ENCODE results near the gene HOXD3. TPM values are rescaled to one million over a fixed set of nuclear protein-coding genes. Genes with fewer than 3 reads are reported as not detected.

Gene HOXD3
- total and polyA plus RNA-seq, 9 of the 15 experiments (the other 6 are each of a cell fraction or from before 2014, with no cell fraction given) = not detected

- no peak for TF ChIP-seq PRDM10 (IDR thresholded peaks at IDR 0.05; ENCODE audit: partially characterized antibody)
Observed at GRCh38 chr2:176174824-176175708, 18.0 kb downstream of the HOXD3 start (continued).

- FAIRE-seq = no peak
- Histone ChIP-seq H3K4me1 (replicated peaks in 1 of 2; ENCODE audit: control insufficient read depth in 2 of 2, insufficient read depth in 2 of 2, low read length in 2 of 2) (peaks cover 0 to 31% of the 10 kb centered on the region in 2 experiments; a peak in 2 of 5 replicates), H3K36me3 (ENCODE audit: control insufficient read depth, insufficient read depth, low read length) (no peaks in the 10 kb centered on the region), H3K27ac (ENCODE audit: extremely low read depth, low read depth, low read length) (no peak overlapping the region), H3K9ac (ENCODE audit: insufficient read depth in 1 of 2, low read depth in 2 of 2, low read length in 2 of 2) (no peak overlapping the region), H3K9me1 (ENCODE audit: control insufficient read depth, insufficient read depth, low read length) (no peaks in the 10 kb centered on the region), H4K20me1 (replicated peaks; ENCODE audit: control insufficient read depth, insufficient read depth, low read length) (no peaks in the 10 kb centered on the region; the same call in 1 of the 2 replicates), H3K4me2 (ENCODE audit: insufficient read depth, low read length) (no peak overlapping the region), H3K27me3 (ENCODE audit: control insufficient read depth in 2 of 2, insufficient read depth in 2 of 2, low read length in 2 of 2) (peaks cover 69 to 72% of the 10 kb centered on the region in 2 experiments), H2AFZ (ENCODE audit: low read depth, low read length) (no peak overlapping the region), H3K4me3 (no peak overlapping the region), H3K79me2 (ENCODE audit: control insufficient read depth, insufficient read depth, low read length) (no peaks in the 10 kb centered on the region), H3K9me3 (replicated peaks; ENCODE audit: control insufficient read depth, insufficient read depth, low read depth, low read length) (no peaks in the 10 kb centered on the region)
- no TSS peak for BruUV-seq (replicated peaks)
- ChIA-PET CTCF (ENCODE audit: low intra/inter-chr PET ratio) (no interaction called here), POLR2A (interaction anchor here (0.5 to 1.3 kb wide), 3 partner anchors 14 to 95 kb away, joined by 3 to 5 read pairs (median 3); no protein-coding TSS in a partner anchor)
- intact Hi-C loops (cut with micrococcal nuclease) = no loop called here
- 3% methylated on average over 7 of the region's 7 CpGs for WGBS (ENCODE audit: insufficient coverage, low coverage, missing lambda C conversion rate)
- no peak for DNase-seq (ENCODE audit: extremely low read depth in 1 of 4, low spot score in 3 of 4)
- TF ChIP-seq SPI1 (IDR thresholded peaks at IDR 0.05; ENCODE audit: borderline replicate concordance, low read depth, low read length) (peak; percentile 86), ZNF766 (CRISPR knock-in tag; conservative IDR thresholded peaks at IDR 0.05) (no peak)
- in situ Hi-C loops (cut with MboI) = no loop called here
- ATAC-seq = no peak
Observed at GRCh38 chr2:176175709-176176607, 18.9 kb downstream of the HOXD3 start.

Measured in K562 (cell line).